ENCODE results near the gene C6orf132.

C6orf132 gene

GRCh38 chr6:42103216-42103615, 39.2 kb downstream of the C6orf132 start:
- DNase-seq, result no peak

- DNase-seq, result no peak
Observed at GRCh38 chr6:42101186-42101657, 41.2 kb downstream of the C6orf132 start.

- no peak for DNase-seq
Observed at GRCh38 chr6:42100029-42100901, 42.2 kb downstream of the C6orf132 start.

GRCh38 chr6:42099340-42100028, 42.9 kb downstream of the C6orf132 start:
- no peak for DNase-seq

- DNase-seq, result no peak
Observed at GRCh38 chr6:42095776-42096541, 46.5 kb downstream of the C6orf132 start.

- DNase-seq, result no peak
Observed at GRCh38 chr6:42095094-42095493, 47.3 kb downstream of the C6orf132 start.

GRCh38 chr6:42093582-42094329, 48.7 kb downstream of the C6orf132 start:
- no peak for DNase-seq

GRCh38 chr6:42091718-42092023, 50.7 kb downstream of the C6orf132 start:
- no peak for DNase-seq

GRCh38 chr6:42090819-42091717, 51.4 kb downstream of the C6orf132 start:
- DNase-seq, result no peak

- DNase-seq, result no peak
Observed at GRCh38 chr6:42088101-42088591, 54.3 kb downstream of the C6orf132 start.

GRCh38 chr6:42086046-42087035, 56.1 kb downstream of the C6orf132 start:
- DNase-seq, result no peak

GRCh38 chr6:42084889-42085288, 57.5 kb downstream of the C6orf132 start:
- no peak for DNase-seq

- DNase-seq, result no peak
Observed at GRCh38 chr6:42083530-42083929, 58.9 kb downstream of the C6orf132 start.

- DNase-seq, result no peak
Observed at GRCh38 chr6:42079941-42080464, 62.4 kb downstream of the C6orf132 start.

GRCh38 chr6:42078386-42078785, 64.0 kb downstream of the C6orf132 start:
- no peak for DNase-seq

GRCh38 chr6:42075159-42075838, 67.1 kb downstream of the C6orf132 start:
- no peak for DNase-seq

- no peak for DNase-seq
Observed at GRCh38 chr6:42073287-42073686, 69.1 kb downstream of the C6orf132 start.

GRCh38 chr6:42071881-42072583, 70.4 kb downstream of the C6orf132 start:
- no peak for DNase-seq

Data from SHP77 treated with DMSO at 0.1 percent for 48 hours (cell line).